Measurements from ENCODE around the gene MCUR1. TPM values are rescaled to one million over a fixed set of nuclear protein-coding genes. Genes with fewer than 3 reads are reported as not detected.

Gene MCUR1
- total RNA-seq, 2 donors from 2014 or later = 33.8 to 38.6 TPM

- Histone ChIP-seq H3K36me3 (ENCODE audit: control insufficient read depth, insufficient read depth, low read length) (no peaks in the 10 kb centered on the region), H3K9me3 (ENCODE audit: control insufficient read depth, low read length) (no peaks in the 10 kb centered on the region), H3K27ac (ENCODE audit: low read depth, low read length) (no peak overlapping the region), H3K4me3 (ENCODE audit: low read length) (no peak overlapping the region), H3K4me1 (ENCODE audit: control insufficient read depth, insufficient read depth, low read length) (no peaks in the 10 kb centered on the region), H3K27me3 (ENCODE audit: control insufficient read depth, insufficient read depth, low read length, poor library complexity, severe bottlenecking) (no peaks in the 10 kb centered on the region), H3K9ac (ENCODE audit: extremely low read depth, low read length, poor library complexity, severe bottlenecking) (no peak overlapping the region)
- no peaks in the 10 kb centered on the region for H3K27me3 Mint-ChIP-seq (ENCODE audit: insufficient read depth)
- no peak overlapping the region for H3K27ac Mint-ChIP-seq
- no peak for TF ChIP-seq CTCF (conservative IDR thresholded peaks at IDR 0.05)
- H3K36me3 Mint-ChIP-seq (ENCODE audit: low read depth) = no peaks in the 10 kb centered on the region
- WGBS, 2 experiments (ENCODE audit: insufficient coverage in 1 of 2, insufficient read length in 1 of 2) = 95 to 100% methylated on average over 1 to 2 of the region's 2 CpGs
- DNase-seq = no peak
- no peaks in the 10 kb centered on the region for H3K9me3 Mint-ChIP-seq
- H3K4me3 Mint-ChIP-seq = no peak overlapping the region
- H3K4me1 Mint-ChIP-seq = no peaks in the 10 kb centered on the region
Observed at GRCh38 chr6:13754644-13755043, 59.7 kb downstream of the MCUR1 start.

- TF ChIP-seq CTCF (conservative IDR thresholded peaks at IDR 0.05) = no peak
- DNase-seq = no peak
- no peak overlapping the region for H3K4me3 ChIP-seq (ENCODE audit: low read length)
- H3K27me3 Mint-ChIP-seq (ENCODE audit: insufficient read depth) = no peaks in the 10 kb centered on the region
- H3K27ac ChIP-seq (ENCODE audit: low read depth, low read length) = no peak overlapping the region
- H3K9me3 Mint-ChIP-seq = peaks cover 14% of the 10 kb centered on the region
- no peak overlapping the region for H3K4me3 Mint-ChIP-seq
- H3K27me3 ChIP-seq (ENCODE audit: control insufficient read depth, insufficient read depth, low read length, poor library complexity, severe bottlenecking) = no peaks in the 10 kb centered on the region
- H3K4me1 ChIP-seq (ENCODE audit: control insufficient read depth, insufficient read depth, low read length) = no peaks in the 10 kb centered on the region
- H3K36me3 ChIP-seq (ENCODE audit: control insufficient read depth, insufficient read depth, low read length) = no peaks in the 10 kb centered on the region
- no peaks in the 10 kb centered on the region for H3K36me3 Mint-ChIP-seq (ENCODE audit: low read depth)
- H3K9me3 ChIP-seq (ENCODE audit: control insufficient read depth, low read length) = no peaks in the 10 kb centered on the region
- H3K4me1 Mint-ChIP-seq = no peaks in the 10 kb centered on the region
- H3K27ac Mint-ChIP-seq = no peak overlapping the region
- no peak overlapping the region for H3K9ac ChIP-seq (ENCODE audit: extremely low read depth, low read length, poor library complexity, severe bottlenecking)
- WGBS, 2 experiments (ENCODE audit: insufficient coverage in 1 of 2, insufficient read length in 1 of 2) = 83 to 92% methylated on average over 1 to 7 of the region's 7 CpGs
Observed at GRCh38 chr6:13743736-13744127, 70.6 kb downstream of the MCUR1 start.

- H3K36me3 Mint-ChIP-seq (ENCODE audit: low read depth) = no peaks in the 10 kb centered on the region
- no peak for DNase-seq
- WGBS, 2 experiments (ENCODE audit: insufficient coverage in 1 of 2, insufficient read length in 1 of 2) = 94 to 95% methylated on average over 30 to 56 of the region's 56 CpGs
- Histone ChIP-seq H3K4me1 (ENCODE audit: control insufficient read depth, insufficient read depth, low read length) (no peaks in the 10 kb centered on the region), H3K9me3 (ENCODE audit: control insufficient read depth, low read length) (no peaks in the 10 kb centered on the region), H3K4me3 (ENCODE audit: low read length) (no peak overlapping the region), H3K27ac (ENCODE audit: low read depth, low read length) (no peak overlapping the region), H3K36me3 (ENCODE audit: control insufficient read depth, insufficient read depth, low read length) (no peaks in the 10 kb centered on the region), H3K9ac (ENCODE audit: extremely low read depth, low read length, poor library complexity, severe bottlenecking) (no peak overlapping the region), H3K27me3 (ENCODE audit: control insufficient read depth, insufficient read depth, low read length, poor library complexity, severe bottlenecking) (no peaks in the 10 kb centered on the region)
- H3K9me3 Mint-ChIP-seq = peaks cover 14% of the 10 kb centered on the region
- H3K27me3 Mint-ChIP-seq (ENCODE audit: insufficient read depth) = no peaks in the 10 kb centered on the region
- no peaks in the 10 kb centered on the region for H3K4me1 Mint-ChIP-seq
- peak overlapping the region; percentile 37 for H3K4me3 Mint-ChIP-seq
- TF ChIP-seq CTCF (conservative IDR thresholded peaks at IDR 0.05) = no peak
- no peak overlapping the region for H3K27ac Mint-ChIP-seq
Observed at GRCh38 chr6:13742961-13743735, 71.2 kb downstream of the MCUR1 start.

Data from endodermal cell (in vitro differentiated cells).